B cell (primary cell): ENCODE measurements around the gene OSTC. TPM values are rescaled to one million over a fixed set of nuclear protein-coding genes. Genes with fewer than 3 reads are reported as not detected.

ENCODE experiments used
- ATAC-seq: fragments of 200-7000 bp; cut with Tn5 transposase; one replicate; pipeline ENCODE4 v1.10.0; 2021; ENCODE audit warnings: low read depth, mild to moderate bottlenecking, moderate number of reproducible peaks, moderate library complexity
- CTCF ChIA-PET: fragments of 350-600 bp; sonication (Branson Sonifier 250); formaldehyde crosslinking; loops from one replicate; lab custom pipeline; 2021; ENCODE audit warnings: antibody characterized with exemption, inconsistent platforms; lab: Charles Lee
- POLR2A ChIA-PET: fragments of 350-600 bp; sonication (Branson Sonifier 250); formaldehyde crosslinking; loops from one replicate; lab custom pipeline; 2021; ENCODE audit warnings: antibody characterized with exemption; lab: Charles Lee
- DNase-seq: peaks from one replicate; pipeline ENCODE4 v3.0.0; 2013
- H2AFZ ChIP-seq: 2 replicates; pipeline ENCODE4 v1.6.1; 2012; ENCODE audit warnings: mild to moderate bottlenecking, low read depth, low read length; ENCODE audit not compliant: insufficient read depth, poor library complexity, severe bottlenecking
- H3K27ac ChIP-seq, 2 donors: 1 replicate in 1 of 2; 2 replicates in 1 of 2; pipeline ENCODE4 v1.5.1; 2012 to 2013; ENCODE audit warnings: low read length in 2 of 2, mild to moderate bottlenecking in 2 of 2, moderate library complexity in 1 of 2
- H3K27me3 ChIP-seq, 4 experiments: fragments of 200-600 bp in 1 of 4; sonication (generic) in 1 of 4; replicated peaks in 1 of 4; 1 replicate in 2 of 4; 2 replicates in 2 of 4; pipeline versions ENCODE4 v1.6.1 to v1.7.0; 2013 to 2016; ENCODE audit warnings: low read length in 3 of 4, mild to moderate bottlenecking in 2 of 4, mixed read lengths in 1 of 4, moderate library complexity in 1 of 4; ENCODE audit not compliant: insufficient read depth in 4 of 4, control insufficient read depth in 3 of 4; ENCODE audit errors: control extremely low read depth in 1 of 4
- H3K36me3 ChIP-seq, 2 experiments: replicated peaks in 1 of 2; 1 replicate in 1 of 2; 2 replicates in 1 of 2; pipeline versions ENCODE4 v1.6.1 to v1.7.1; 2013; ENCODE audit warnings: low read length in 1 of 2; ENCODE audit not compliant: insufficient read depth in 2 of 2, control insufficient read depth in 1 of 2; ENCODE audit errors: control extremely low read depth in 1 of 2, extremely low read depth in 1 of 2
- H3K4me1 ChIP-seq, 2 donors: fragments of 200-600 bp in 1 of 2; sonication (generic) in 1 of 2; 1 replicate in 1 of 2; 2 replicates in 1 of 2; pipeline versions ENCODE4 v1.5.1 to v1.6.1; 2013 to 2017; ENCODE audit warnings: low read length in 2 of 2; ENCODE audit not compliant: control insufficient read depth in 2 of 2, insufficient read depth in 2 of 2
- H3K4me2 ChIP-seq: replicated peaks from 2 replicates; pipeline ENCODE3; 2012; ENCODE audit warnings: mild to moderate bottlenecking, low read depth, low read length; ENCODE audit not compliant: poor library complexity, severe bottlenecking
- H3K4me3 ChIP-seq, 5 experiments: fragments of 200-600 bp in 1 of 5; sonication (generic) in 1 of 5; 1 replicate in 3 of 5; 2 replicates in 2 of 5; pipeline versions ENCODE4 v1.5.1 to v1.7.0; 2011 to 2016; ENCODE audit warnings: low read length in 4 of 5, mild to moderate bottlenecking in 4 of 5, low read depth in 2 of 5, control low read depth in 1 of 5, moderate library complexity in 1 of 5; ENCODE audit not compliant: insufficient read depth in 1 of 5; ENCODE audit errors: control extremely low read depth in 1 of 5, extremely low read depth in 1 of 5
- H3K79me2 ChIP-seq: fragments of 200-600 bp; sonication (generic); one replicate; pipeline ENCODE4 v1.6.0; 2016; ENCODE audit warnings: low read length; ENCODE audit not compliant: control insufficient read depth, insufficient read depth
- H3K9ac ChIP-seq: fragments of 200-600 bp; sonication (generic); 2 replicates; pipeline ENCODE4 v1.6.1; 2017; ENCODE audit warnings: mild to moderate bottlenecking, low read length, moderate library complexity
- H3K9me3 ChIP-seq, 3 donors: one replicate each; pipeline versions ENCODE4 v1.6.1 to v1.7.1; 2013; ENCODE audit warnings: low read length in 2 of 3; ENCODE audit not compliant: control insufficient read depth in 2 of 3, insufficient read depth in 1 of 3; ENCODE audit errors: control extremely low read depth in 1 of 3
- H4K20me1 ChIP-seq: 2 replicates; pipeline ENCODE4 v1.6.0; 2012; ENCODE audit warnings: mild to moderate bottlenecking, low read length; ENCODE audit not compliant: insufficient read depth, control insufficient read depth, poor library complexity, severe bottlenecking
- H3K27ac Mint-ChIP-seq: one replicate; pipeline ENCODE4 v1.8.0; 2021; ENCODE audit warnings: mixed read lengths
- H3K27me3 Mint-ChIP-seq: one replicate; pipeline ENCODE4 v1.8.0; 2021; ENCODE audit warnings: mixed read lengths
- H3K4me1 Mint-ChIP-seq: one replicate; pipeline ENCODE4 v1.8.0; 2021; ENCODE audit warnings: mixed read lengths
- H3K4me3 Mint-ChIP-seq: one replicate; pipeline ENCODE4 v1.8.0; 2021; ENCODE audit warnings: mixed read lengths
- H3K9me3 Mint-ChIP-seq: one replicate; pipeline ENCODE4 v1.8.0; 2022; ENCODE audit warnings: mixed read lengths; ENCODE audit not compliant: insufficient read depth
- CTCF ChIP-seq: fragments of 200-600 bp; IDR thresholded peaks from one replicate; pipeline ENCODE4 v1.8.0; 2022; ENCODE audit warnings: antibody characterized with exemption, mild to moderate bottlenecking
- EZH2 ChIP-seq: IDR thresholded peaks from 2 replicates; pipeline ENCODE4 v1.6.1; 2012; ENCODE audit warnings: borderline replicate concordance, low read depth, mild to moderate bottlenecking, moderate library complexity, low read length; ENCODE audit not compliant: insufficient read depth, poor library complexity, severe bottlenecking
- WGBS: methylation state at CpG from one replicate; pipeline ENCODE4 v1.1.5; 2013; ENCODE audit warnings: missing lambda C conversion rate; ENCODE audit not compliant: insufficient coverage; 5-methylcytosine and 5-hydroxymethylcytosine counted together
- intact Hi-C: fragments of 100-400 bp; cut with micrococcal nuclease; formaldehyde crosslinking; loops from one replicate; pipeline ENCODE4 v1.10.0; 2022
- polyA plus RNA-seq: library from polyadenylated mRNA; depleted of rRNA; stranded (reverse); fragments of >200 nt; gene quantifications from 2 replicates; pipeline ENCODE4 v1.2.3, GENCODE V29; 2012
- total RNA-seq, 2 donors: library from RNA; stranded (reverse); fragments of 120-200 nt in 1 of 2; gene quantifications; 1 replicate in 1 of 2; 2 replicates in 1 of 2; pipeline versions ENCODE4 v1.2.3 to v1.2.4, GENCODE V29; 2013 to 2022

OSTC gene
- total and polyA plus RNA-seq, 2 donors (not counting 1 experiment from before 2014, with no cell fraction given) = 33.3 to 38.9 TPM

GRCh38 chr4:108683479-108683878 lies 33.1 kb downstream of the OSTC start:
- H3K36me3 ChIP-seq = no peaks in the 10 kb centered on the region
- Mint-ChIP-seq H3K27me3 (no peaks in the 10 kb centered on the region), H3K27ac (no peak overlapping the region), H3K4me3 (no peak overlapping the region), H3K4me1 (no peaks in the 10 kb centered on the region), H3K9me3 (no peaks in the 10 kb centered on the region)
- POLR2A ChIA-PET = no interaction called here
- H3K4me2 ChIP-seq = no peak overlapping the region
- intact Hi-C loops = no loop called here
- H3K27me3 ChIP-seq = no peaks in the 10 kb centered on the region
- no peaks in the 10 kb centered on the region for H3K79me2 ChIP-seq
- CTCF ChIA-PET = no interaction called here
- no peak for TF ChIP-seq CTCF
- TF ChIP-seq EZH2 = no peak
- H2AFZ ChIP-seq = no peak overlapping the region
- no peak for DNase-seq
- no peak for ATAC-seq
- WGBS = 17% methylated on average over 1 of the region's 5 CpGs
- no peaks in the 10 kb centered on the region for H3K9me3 ChIP-seq
- H3K4me1 ChIP-seq = no peaks in the 10 kb centered on the region
- H3K27ac ChIP-seq = no peak overlapping the region
- no peak overlapping the region for H3K9ac ChIP-seq
- H3K4me3 ChIP-seq = no peak overlapping the region
- no peaks in the 10 kb centered on the region for H4K20me1 ChIP-seq

- Mint-ChIP-seq H3K27ac (no peak overlapping the region), H3K9me3 (no peaks in the 10 kb centered on the region), H3K4me3 (no peak overlapping the region), H3K4me1 (no peaks in the 10 kb centered on the region), H3K27me3 (no peaks in the 10 kb centered on the region)
- Histone ChIP-seq H3K27me3 (no peaks in the 10 kb centered on the region), H3K9ac (no peak overlapping the region), H3K36me3 (no peaks in the 10 kb centered on the region), H2AFZ (no peak overlapping the region), H3K27ac (no peak overlapping the region), H3K4me2 (no peak overlapping the region), H4K20me1 (no peaks in the 10 kb centered on the region), H3K4me1 (no peaks in the 10 kb centered on the region), H3K9me3 (no peaks in the 10 kb centered on the region), H3K79me2 (no peaks in the 10 kb centered on the region), H3K4me3 (no peak overlapping the region)
- DNase-seq = no peak
- ChIA-PET CTCF (interaction anchor here (0.6 to 0.9 kb wide), 2 partner anchors 749 to 1634 kb away, joined by 3 read pairs; no protein-coding TSS in a partner anchor), POLR2A (no interaction called here)
- intact Hi-C loops = no loop called here
- no CpG with 5 or more reads among the region's 4 CpGs for WGBS
- no peak for ATAC-seq
- TF ChIP-seq EZH2 (no peak), CTCF (no peak)
Measured at GRCh38 chr4:108685036-108685686, 34.8 kb downstream of the OSTC start.
